ENCODE data around the gene IRAK3.
A peak's percentile ranks its signal among the peaks of the same experiment; 100 is the strongest.
"Not testable (repeated sequence)": the region's sequence is repeated elsewhere in the genome, so short reads cannot be mapped to it uniquely, and the experiment has no call there.

Gene IRAK3

DNA sequence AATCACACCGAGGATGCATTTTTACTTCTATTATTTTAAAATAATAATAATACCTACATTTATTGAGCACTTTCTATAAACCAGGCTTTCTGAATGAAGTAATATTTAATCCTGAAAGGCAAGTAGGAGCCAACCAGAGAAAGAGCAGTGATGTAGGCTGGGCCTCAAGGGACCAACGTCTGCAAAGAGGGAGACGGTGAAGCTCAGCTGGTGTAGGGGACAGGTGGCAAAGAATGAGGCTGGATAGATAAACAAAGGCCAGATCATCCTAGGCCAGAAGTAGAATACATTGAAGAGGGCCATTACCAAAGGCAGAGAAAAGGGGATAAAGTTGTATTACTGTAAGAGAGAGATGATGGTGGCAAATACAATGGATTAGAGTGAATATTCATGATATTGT lies 18.4 kb upstream of the IRAK3 start:
- no peak for FAIRE-seq

DNA sequence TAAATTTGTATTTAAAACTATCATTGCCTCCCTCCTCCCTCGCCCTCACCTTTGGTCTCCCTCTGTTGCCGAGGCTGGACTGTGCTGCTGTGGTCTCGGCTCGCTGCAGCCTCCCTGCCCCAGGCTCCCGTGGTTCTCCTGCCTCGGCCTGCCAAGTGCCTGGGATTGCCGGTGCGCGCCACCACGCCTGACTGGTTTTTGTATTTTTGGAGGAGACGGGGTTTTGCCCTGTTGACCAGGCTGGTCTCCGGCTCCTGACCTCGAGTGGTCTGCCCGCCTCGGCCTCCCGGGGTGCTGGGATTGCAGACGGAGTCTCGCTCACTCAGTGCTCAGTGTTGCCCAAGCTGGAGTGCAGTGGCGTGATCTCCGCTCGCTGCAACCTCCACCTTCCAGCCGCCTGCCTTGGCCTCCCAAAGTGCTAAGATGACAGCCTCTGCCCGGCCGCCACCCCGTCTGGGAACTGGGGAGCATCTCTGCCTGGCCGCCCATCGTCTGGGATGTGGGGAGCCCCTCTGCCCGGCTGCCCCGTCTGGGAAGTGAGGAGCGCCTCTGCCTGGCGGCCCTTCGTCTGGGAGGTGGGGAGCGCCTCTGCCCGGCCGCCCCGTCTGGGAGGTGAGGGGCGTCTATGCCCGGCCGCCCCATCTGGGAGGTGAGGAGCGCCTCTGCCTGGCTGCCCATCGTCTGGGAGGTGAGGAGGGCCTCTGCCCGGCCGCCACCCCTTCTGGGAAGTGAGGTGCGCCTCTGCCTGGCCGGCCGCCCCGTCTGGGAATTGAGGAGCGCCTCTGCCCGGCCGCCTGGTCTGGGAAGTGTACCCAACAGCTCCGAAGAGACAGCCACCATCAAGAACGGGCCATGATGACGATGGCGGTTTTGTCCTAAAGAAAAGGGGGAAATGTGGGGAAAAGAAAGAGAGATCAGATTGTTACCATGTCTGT lies 14.4 kb upstream of the IRAK3 start:
- not testable (repeated sequence) for FAIRE-seq

DNA sequence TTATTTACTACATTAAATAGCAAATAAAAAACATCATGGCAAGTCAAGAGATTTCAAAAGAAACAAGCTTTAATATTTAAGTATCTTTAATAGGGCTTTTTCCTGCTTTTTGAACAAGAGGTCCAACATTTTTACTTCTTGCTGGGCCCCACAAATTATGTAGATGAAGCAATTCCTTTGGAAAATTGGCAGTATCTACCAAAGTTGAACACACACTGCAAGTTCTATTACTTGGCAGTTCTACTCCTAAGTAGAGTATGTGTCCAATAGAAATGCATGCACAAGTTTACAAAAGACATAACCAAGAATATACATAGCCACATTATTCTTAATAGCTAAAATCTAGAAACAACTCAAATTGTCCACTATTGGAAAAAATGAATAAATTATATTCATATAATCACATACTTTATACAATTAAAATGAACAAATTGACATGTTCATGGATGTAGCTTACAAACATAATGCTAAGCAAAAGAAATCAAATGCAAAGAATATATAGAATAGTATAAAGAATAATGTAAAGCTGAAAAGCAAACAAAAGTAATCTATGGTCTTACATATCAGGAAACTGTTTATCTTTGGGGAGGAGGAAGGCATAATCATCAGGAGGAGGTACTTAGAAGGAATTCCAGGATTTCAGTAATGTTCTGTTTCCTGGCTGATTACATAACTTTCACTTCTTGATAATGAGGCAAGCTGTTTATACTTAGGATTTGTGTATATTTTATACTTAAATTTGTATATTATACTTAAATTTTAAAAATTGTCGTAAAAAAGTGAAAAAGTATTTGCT lies 12.7 kb upstream of the IRAK3 start:
- peak; percentile 44 for FAIRE-seq

DNA sequence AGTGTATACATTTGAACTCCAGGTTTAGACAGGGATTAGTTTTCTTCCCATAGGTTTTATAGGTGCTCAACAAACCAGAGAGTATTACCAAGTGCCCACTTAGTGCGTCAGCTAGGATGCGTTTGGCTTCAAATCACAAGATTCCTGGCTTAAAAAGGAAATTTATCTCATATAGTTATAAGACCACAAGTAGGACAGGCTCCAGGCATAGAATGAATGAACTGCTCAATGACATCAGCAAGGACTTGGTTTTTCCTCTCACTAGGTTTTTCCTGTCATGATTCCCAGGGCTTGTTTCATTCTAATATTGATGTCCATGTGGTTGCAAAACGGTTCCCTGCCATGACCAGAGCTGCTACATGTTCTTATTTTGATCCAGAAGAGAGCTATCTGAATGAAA lies 6.1 kb upstream of the IRAK3 start:
- no peak for FAIRE-seq

DNA sequence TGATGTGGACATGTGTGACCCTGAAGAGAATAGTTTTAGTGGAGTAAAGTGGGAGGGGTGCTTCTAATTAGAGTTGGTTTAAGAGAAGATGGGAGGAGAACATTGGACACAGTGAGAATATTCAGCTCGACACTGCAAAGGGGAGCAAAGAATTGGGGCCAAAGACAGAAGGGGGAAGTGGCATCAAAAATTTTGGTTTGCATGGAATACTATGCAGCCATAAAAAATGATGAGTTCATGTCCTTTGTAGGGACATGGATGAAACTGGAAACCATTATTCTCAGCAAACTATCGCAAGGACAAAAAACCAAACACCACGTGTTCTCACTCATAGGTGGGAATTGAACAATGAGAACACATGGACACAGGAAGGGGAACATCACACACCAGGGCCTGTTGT lies 4.2 kb upstream of the IRAK3 start:
- FAIRE-seq, result not testable (repeated sequence)

DNA sequence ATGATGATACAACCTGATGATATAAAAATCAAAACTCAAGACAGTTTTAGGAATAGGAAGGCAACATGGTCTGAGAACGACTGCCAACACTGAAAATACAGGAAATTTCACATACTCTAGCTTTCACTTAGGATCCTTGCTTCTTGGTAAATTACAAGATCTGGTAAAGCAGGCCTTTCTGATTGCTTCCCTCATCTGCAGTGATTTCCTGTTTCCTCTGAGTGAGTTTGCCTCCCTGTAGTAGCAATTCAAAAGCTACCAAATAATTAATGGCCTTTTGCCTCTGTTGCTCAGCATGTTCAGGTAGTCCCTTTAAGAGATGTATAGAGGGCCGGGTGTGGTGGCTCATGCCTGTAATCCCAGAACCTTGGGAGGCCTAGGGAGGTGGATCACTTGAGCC lies 2.0 kb upstream of the IRAK3 start:
- no peak for FAIRE-seq

DNA sequence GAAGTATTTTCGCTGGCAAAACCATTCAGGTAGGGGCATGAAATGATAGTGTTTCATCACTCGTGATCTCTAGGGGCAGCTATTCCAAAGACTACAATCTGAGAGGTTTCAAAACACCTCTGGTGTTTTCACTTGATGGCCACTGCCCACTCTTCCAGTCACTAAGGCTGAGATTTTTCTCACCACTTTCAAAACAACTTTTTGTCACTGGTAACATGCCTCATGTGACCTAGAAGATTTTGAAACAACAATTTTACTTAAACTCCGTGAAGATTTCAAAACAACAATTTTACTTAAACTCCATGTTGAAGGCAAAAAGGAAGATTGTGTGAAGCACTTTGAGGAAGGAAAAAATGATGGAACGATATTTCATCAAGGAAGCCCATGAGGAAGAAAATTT lies 1.2 kb upstream of the IRAK3 start:
- no peak for FAIRE-seq

DNA sequence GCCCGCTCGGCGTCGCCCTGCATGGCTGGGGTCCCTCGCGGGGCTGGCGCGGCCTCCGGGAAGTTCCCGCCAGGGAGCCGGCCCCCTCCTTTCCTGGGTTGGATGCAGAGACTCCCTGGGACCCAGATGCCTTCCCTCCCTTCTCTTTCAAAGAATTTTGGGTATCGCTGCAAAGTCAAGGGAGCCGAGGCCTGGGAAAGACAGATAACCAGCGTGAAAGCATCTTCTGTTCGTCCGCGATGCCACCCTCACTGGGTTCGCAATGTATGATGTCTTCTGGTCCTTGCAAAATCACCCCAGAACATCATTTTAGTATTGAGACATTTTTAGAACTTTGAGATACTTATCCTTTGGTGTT lies 451 bp downstream of the IRAK3 start:
- FAIRE-seq, result no peak

DNA sequence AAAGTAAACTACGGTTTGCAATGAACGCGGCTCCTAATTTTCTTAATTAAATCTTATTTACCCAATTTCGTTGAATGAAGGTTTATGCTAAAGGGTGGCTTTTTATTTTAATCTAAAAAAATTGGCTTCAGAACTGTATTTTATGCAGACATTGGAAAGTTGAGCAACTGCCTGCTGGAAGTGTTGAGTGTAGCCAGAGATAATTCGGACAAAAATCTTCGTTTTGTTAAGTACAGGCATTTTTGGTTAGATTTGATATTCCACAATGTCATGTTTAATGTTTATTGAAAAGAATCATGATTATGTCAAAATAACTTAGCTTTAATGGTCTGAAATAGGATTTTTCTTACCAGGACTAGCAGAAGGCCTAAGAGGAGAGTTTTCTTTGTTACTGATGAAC lies 875 bp downstream of the IRAK3 start:
- FAIRE-seq, result no peak

DNA sequence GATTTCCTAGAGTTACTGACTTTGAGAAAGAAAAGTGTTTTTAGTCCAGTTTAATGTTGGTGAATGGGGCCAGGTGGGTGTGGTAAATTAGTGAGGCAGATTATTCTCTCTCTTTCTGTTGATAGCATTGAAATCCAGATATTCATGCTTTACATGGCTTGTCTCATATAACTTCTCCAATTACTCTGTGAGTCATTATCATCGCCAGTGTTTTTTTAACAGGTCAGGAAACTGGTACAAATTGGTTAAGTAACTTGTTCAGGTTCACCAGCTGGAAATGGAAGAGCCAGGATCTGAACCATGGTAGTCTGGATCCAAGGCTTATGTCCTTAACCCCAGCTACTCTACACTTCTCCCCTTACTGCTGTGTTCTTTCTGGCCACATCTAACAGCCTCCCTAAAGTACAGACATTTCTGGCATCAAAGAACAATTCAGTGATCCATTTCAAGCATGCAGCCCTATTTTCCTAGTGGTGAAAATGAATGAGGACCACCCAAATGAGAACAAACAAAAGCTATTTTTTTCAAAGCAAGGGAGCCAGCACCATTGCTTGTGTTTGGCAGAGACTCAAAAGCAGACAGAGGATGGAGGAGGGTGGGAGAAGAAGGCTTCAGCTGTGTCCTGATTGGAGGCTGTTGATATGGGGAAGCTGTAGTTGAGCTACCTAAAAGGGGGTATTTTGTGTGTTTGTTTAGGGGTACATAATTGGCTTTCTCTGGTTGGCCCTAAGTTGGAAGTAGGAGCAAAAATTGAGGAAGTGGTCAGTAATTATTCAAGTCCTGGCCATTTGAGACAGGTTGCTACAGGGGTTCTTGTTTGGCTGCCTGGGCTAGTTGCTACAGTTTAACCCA lies 1.7 kb downstream of the IRAK3 start:
- FAIRE-seq, result no peak

DNA sequence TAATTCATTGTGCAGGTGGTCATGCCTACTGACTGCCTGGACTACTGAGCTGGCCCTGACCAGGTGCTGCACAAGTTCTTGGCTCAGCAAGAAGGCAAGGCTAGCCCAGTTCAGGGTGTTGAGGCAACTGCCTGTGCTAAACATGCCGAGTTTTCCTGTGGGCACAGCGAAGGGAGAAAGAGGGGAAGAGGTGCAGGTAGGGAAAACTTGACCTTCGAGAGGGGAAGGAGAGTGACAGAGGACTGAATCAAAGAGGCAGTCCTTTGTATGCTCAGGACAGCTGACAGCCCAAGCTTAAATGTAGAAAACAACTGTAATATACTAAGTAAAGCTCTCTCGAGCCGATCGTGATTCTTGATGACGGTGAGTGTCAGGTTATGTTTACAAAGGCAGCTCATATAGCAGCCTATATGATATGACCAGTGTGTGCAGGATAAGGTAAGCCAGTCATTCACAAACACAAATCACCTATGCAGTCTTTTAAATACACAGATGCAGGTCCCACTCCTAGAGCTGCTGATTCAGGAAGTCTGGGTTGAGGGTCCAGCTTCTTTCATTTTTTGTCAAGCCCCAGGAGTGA lies 2.6 kb downstream of the IRAK3 start:
- no peak for FAIRE-seq

DNA sequence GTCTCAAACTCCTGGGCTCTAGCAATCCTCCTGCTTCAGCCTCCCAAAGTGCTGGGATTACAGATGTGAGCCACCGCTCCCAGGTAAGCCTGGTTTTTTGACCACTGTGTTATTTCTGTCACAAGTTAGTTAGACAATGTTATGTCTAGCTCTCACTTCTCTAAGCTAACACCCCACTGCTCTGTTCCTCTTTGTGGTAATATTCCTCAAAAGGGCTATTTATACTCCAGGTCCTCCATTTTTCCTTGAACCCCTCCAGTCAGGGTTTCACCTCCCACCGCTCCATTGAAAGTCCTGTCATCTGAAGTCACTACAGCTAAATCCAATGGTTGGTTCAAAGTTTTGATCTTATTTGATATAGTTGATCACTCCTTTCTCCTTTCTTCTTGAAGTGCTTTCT lies 5.1 kb downstream of the IRAK3 start:
- no peak for FAIRE-seq

DNA sequence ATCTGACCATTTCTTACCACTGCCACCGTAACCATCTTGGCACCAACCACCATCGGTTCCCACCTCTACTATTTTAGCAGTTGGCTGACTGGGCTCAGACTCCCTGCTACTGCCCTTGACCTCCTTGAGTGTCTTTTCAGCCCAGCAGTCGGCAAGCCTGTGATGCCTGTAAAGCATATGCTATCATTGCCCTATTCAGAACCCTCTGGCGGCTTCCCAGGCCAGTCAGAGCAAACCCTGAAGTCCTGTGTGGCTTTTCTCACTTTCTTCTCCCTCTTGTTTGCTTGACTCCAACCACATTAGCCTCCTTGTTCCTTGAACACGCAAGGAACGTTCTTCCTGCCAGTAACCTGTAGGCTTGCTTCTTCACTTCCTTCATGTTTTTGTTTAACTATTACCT lies 6.2 kb downstream of the IRAK3 start:
- FAIRE-seq, result no peak

DNA sequence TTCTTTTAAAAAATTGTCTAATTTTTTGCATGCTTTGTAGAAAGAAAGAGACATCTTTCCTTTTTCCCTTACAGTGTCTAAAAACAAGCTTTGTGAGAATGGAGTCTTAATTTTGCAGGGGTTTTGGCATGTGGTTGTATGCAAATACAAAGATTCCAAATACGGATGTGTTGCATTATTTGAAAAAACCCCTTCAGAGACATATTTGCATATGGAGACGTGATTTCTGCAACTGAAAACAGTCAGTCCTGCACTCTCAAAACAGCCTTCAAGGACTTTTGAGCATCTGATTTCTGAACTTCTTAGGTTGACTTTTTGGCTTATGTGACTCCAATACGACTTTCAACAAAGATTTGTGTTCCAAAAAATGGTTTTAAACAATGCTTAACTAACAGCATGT lies 7.8 kb downstream of the IRAK3 start:
- FAIRE-seq, result no peak

DNA sequence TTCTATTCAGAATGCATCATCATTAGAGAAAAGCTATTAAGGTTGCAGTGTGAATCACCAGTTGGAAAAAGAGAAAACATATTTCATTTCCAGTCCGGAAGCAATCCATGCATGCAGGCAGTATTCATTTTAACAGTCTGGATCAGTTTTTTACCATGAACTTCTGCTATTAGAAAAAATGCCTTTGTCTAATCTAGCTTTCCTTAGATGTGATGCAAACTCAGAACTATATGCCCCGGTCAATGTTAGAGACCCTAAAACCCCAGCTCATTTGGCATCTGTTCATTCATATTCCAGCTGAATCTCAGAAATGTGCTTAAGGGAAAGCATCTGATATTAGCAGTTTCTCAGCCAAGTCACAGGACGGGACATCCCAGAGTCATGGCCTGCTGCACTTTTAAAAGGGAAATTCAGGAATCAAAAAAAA lies 8.5 kb downstream of the IRAK3 start:
- no peak for FAIRE-seq

DNA sequence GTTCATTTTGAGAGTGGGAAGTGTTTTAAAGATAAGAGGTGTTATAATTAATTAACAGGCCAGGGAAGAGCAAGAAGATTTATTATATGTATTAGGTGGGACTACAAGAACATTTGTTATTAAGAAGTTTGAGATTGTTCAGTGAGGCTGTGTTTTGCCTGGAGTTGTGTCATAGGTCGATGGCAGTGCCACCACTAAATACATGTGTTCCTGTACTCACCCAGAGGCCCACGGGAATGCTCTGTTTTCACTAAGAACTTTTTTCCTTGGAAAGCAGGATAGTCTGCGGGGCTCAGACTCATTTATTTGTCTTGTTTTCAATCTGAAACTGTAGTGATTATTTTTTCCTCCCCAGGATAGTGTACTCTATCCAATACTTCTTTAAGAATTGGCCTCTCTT lies 10.1 kb downstream of the IRAK3 start:
- FAIRE-seq, result no peak

DNA sequence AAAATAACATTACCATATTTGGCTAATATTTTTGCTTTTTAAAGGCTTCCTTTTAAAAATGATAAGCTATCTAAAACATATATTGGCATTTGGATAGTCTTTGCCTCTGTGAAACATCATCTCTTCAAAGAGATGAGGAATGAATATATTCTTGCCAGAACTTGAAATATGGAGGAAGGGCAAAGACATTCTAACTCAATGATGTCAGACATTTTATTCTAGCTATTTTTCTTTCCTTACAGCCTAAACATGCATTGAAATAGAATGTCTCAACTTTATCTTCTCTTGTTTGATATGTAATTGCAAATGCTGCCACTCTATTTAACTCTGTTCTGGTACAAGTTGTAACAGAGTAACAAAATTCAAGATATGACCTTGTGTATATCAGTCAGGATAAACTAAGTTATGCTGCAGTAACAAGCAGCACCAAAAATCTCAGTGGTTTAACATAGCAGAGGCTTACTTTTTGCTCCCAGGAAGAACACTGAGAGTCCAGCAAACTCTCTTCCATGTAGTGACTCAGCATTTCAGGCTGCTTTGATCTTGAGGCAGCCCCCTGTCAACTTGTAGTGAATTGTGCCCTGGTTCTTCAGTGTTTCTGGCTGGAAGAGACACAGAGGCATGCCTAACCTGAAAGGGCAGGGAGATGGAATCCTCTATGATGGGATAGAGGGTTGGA lies 11.0 kb downstream of the IRAK3 start:
- FAIRE-seq, result no peak

DNA sequence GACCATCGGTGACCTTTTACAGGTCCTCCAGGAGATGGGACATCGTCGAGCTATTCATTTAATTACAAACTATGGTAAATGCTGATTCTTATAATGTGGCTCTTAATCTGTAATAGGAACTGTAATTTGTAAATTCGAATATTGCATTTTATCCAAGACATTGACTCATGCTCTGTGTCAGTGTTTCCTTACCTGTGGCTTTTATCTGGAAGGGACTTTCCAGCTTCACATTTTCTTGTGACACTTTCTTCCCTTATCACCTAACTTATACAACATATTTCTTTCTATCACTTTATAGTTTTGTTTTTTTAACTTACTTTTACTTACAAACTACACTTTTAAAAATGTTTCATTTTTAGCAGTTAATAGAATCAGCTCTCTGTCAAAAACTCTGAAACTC lies 14.8 kb downstream of the IRAK3 start:
- FAIRE-seq, result no peak

DNA sequence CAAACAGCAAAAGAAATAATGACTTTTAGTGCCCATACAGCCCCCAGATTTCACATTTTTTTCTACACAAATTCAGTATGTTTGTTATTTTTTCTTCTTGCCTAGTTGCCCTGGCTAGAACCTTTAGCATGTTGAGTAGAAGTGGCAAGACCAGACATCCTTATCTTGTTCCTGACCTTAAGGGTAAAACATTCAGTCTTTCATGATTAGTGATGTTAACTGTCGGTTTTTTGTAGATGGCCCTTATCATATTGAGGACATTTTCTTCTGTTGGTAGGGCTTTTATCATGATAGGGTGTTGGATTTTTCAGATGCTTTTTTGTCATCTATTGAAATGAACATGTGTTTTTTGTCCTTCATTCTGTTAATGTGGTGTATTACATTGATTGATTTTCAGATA lies 17.1 kb downstream of the IRAK3 start:
- no peak for FAIRE-seq

DNA sequence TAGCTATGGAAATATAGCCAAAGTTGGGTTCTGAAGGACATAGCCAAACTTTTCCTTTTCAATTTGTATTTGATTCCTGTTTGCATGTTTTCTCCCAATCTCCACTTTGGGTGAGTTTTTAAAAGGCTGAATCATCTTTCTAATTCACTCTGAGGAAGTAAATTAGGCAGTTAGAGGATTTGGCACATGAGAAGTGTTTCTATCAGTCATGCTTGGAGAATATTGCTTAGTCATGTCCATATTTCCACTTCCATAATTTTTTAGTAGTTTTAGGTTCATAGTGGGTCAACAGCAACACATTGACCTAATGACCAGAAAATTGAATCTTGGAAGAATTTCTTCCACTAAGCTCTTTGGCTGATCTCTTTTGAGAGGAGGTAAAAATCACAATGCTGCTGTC lies 21.8 kb downstream of the IRAK3 start:
- no peak for FAIRE-seq

DNA sequence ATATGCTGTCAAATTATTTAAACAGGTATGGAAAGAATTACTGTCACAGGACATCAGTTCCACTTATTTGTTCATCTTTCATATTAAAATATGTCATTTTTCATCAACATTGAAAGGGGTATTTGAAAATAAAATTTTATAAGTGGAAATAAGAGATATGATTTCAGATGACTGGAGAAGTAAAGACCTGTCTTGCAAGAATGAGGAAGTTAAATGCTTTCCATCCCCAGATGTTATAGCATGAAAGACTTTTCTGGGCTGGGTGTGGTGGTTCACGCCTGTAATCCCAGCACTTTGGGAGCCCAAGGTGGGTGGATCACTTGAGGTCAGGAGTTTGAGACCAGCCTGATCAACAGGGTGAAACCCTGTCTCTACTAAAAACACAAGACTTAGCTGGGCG lies 22.6 kb downstream of the IRAK3 start:
- FAIRE-seq, result not testable (repeated sequence)

DNA sequence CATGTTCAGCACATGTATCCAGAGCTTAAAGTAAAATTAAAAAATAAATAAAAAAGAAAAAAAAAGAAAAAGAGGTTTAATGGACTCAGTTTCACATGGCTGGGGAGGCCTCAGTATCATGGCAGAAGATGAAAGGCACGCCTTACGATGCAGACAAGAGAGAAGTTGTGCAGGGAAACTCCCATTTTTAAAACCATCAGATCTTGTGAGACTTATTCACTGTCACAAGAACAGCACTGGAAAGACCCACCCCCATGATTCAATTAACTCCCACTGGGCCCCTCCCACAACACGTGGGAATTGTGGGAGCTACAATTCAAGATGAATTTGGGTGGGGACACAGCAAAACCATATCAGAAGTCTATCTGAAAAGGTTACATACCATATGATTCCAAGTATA lies 24.0 kb downstream of the IRAK3 start:
- not testable (repeated sequence) for FAIRE-seq
